HCT116 (cell line): ENCODE measurements around the gene ZFHX3. TPM values are rescaled to one million over a fixed set of nuclear protein-coding genes. Genes with fewer than 3 reads are reported as not detected.

Source experiments
- ATAC-seq: fragments of 200-7000 bp; cut with Tn5 transposase; 2 replicates; pipeline ENCODE4 v1.9.1; 2020; ENCODE audit warnings: mild to moderate bottlenecking, moderate library complexity
- BruUV-seq: library from RNA; stranded (reverse); fragments of 400-500 nt; replicated peaks from 2 replicates; lab custom pipeline; 2021; lab: Mats Ljungman, UMichigan
- CTCF ChIA-PET: fragments of 300-600 bp; sonication (Branson Sonifier 250); formaldehyde crosslinking; loops from one replicate; lab custom pipeline; 2021; ENCODE audit warnings: antibody characterized with exemption; lab: Charles Lee
- POLR2A ChIA-PET: fragments of 300-600, 350-600 bp; sonication (Branson Sonifier 250); formaldehyde crosslinking; loops from one replicate; lab custom pipeline; 2021; ENCODE audit warnings: antibody characterized with exemption; lab: Charles Lee
- RAD21 ChIA-PET, 2 experiments: fragments of 300-600 bp; sonication (Branson Sonifier 250); formaldehyde crosslinking; loops; one replicate each; lab custom pipeline; 2023; ENCODE audit warnings: low total read pairs in 2 of 2; ENCODE audit not compliant: uncharacterized antibody in 2 of 2, unreplicated experiment in 2 of 2, low non-redundant PET in 1 of 2; lab: Charles Lee
- DNase-seq: peaks from one replicate; pipeline ENCODE4 v3.0.0-alpha.2; 2010; ENCODE audit warnings: low read depth, low spot score
- H2AFZ ChIP-seq: fragments of 200-600 bp; shearing (Covaris generic), sonication (generic); 2 replicates; pipeline ENCODE4 v1.6.1; 2017; ENCODE audit warnings: low read depth, mixed run types, mixed read lengths, antibody characterized with exemption, low read length; ENCODE audit not compliant: poor library complexity, severe bottlenecking
- H3K27ac ChIP-seq: 2 replicates; pipeline ENCODE4 v1.5.1; 2012; ENCODE audit warnings: low read depth, low read length
- H3K27me3 ChIP-seq: fragments of 200-600 bp; sonication (generic); 2 replicates; pipeline ENCODE4 v1.6.1; 2016; ENCODE audit warnings: mixed run types, low read length, mixed read lengths; ENCODE audit not compliant: insufficient read depth
- H3K36me3 ChIP-seq, 2 experiments: fragments of 200-500 bp in 1 of 2; fragments of 200-600 bp in 1 of 2; sonication (Bioruptor generic) in 1 of 2; sonication (generic) in 1 of 2; 2 replicates each; pipeline versions ENCODE4 v1.5.1 to v1.6.1; 2014 to 2016; ENCODE audit warnings: low read length in 2 of 2, inconsistent platforms in 1 of 2, mixed read lengths in 1 of 2, mixed run types in 1 of 2; ENCODE audit not compliant: insufficient read depth in 2 of 2, control insufficient read depth in 1 of 2
- H3K4me1 ChIP-seq, 2 experiments: fragments of 200-600 bp in 1 of 2; sonication (generic) in 1 of 2; 2 replicates each; pipeline versions ENCODE4 v1.5.1 to v1.6.1; 2012 to 2017; ENCODE audit warnings: low read length in 2 of 2, inconsistent platforms in 1 of 2, mild to moderate bottlenecking in 1 of 2, mixed read lengths in 1 of 2, mixed run types in 1 of 2, moderate library complexity in 1 of 2; ENCODE audit not compliant: insufficient read depth in 2 of 2, control insufficient read depth in 1 of 2
- H3K4me2 ChIP-seq: fragments of 200-600 bp; sonication (generic); 2 replicates; pipeline ENCODE4 v1.6.1; 2017; ENCODE audit warnings: mixed run types, low read length, mixed read lengths
- H3K4me3 ChIP-seq, 2 experiments: fragments of 200-600 bp in 1 of 2; sonication (generic) in 1 of 2; replicated peaks in 1 of 2; 2 replicates each; pipeline ENCODE4 v1.5.1; 2011 to 2016; ENCODE audit warnings: low read length in 2 of 2, control low read depth in 1 of 2, low read depth in 1 of 2, mild to moderate bottlenecking in 1 of 2, mixed read lengths in 1 of 2, mixed run types in 1 of 2
- H3K79me2 ChIP-seq: fragments of 200-600 bp; sonication (generic); 2 replicates; pipeline ENCODE4 v1.6.1; 2017; ENCODE audit warnings: mild to moderate bottlenecking, mixed run types, low read length, moderate library complexity, mixed read lengths; ENCODE audit not compliant: insufficient read depth
- H3K9ac ChIP-seq: fragments of 200-600 bp; sonication (generic); 2 replicates; pipeline ENCODE4 v1.6.1; 2016; ENCODE audit warnings: low read length, mixed read lengths
- H3K9me2 ChIP-seq: fragments of 200-600 bp; sonication (generic), shearing (Covaris generic); 2 replicates; pipeline ENCODE4 v1.6.1; 2017; ENCODE audit warnings: mixed run types, mild to moderate bottlenecking, moderate library complexity; ENCODE audit not compliant: insufficient read depth
- H3K9me3 ChIP-seq, 2 experiments: fragments of 200-500 bp in 1 of 2; fragments of 200-600 bp in 1 of 2; sonication (Bioruptor generic) in 1 of 2; sonication (generic) in 1 of 2; 2 replicates each; pipeline ENCODE4 v1.6.1; 2014 to 2017; ENCODE audit warnings: low read length in 2 of 2, mixed read lengths in 2 of 2, inconsistent platforms in 1 of 2, low read depth in 1 of 2, mild to moderate bottlenecking in 1 of 2, mixed run types in 1 of 2, moderate library complexity in 1 of 2; ENCODE audit not compliant: control insufficient read depth in 1 of 2, insufficient read depth in 1 of 2
- H4K20me1 ChIP-seq: fragments of 200-600 bp; sonication (generic), shearing (Covaris generic); 2 replicates; pipeline ENCODE4 v1.6.1; 2017; ENCODE audit warnings: mixed run types, mild to moderate bottlenecking, moderate library complexity; ENCODE audit not compliant: insufficient read depth
- CBX3 ChIP-seq: IDR thresholded peaks from 2 replicates; pipeline ENCODE4 v1.6.1; 2012; ENCODE audit warnings: low read depth
- CTCF ChIP-seq, 3 experiments: fragments of 200-600 bp in 1 of 3; sonication (generic) in 1 of 3; IDR thresholded peaks in 2 of 3; conservative IDR thresholded peaks in 1 of 3; 2 replicates each; pipeline ENCODE4 v1.5.1; 2012 to 2017; ENCODE audit warnings: low read depth in 2 of 3, low read length in 2 of 3, antibody characterized with exemption in 1 of 3, borderline replicate concordance in 1 of 3, control low read depth in 1 of 3, mild to moderate bottlenecking in 1 of 3, mixed read lengths in 1 of 3, mixed run types in 1 of 3, moderate library complexity in 1 of 3; ENCODE audit not compliant: insufficient read depth in 1 of 3
- ELF1 ChIP-seq: IDR thresholded peaks from 2 replicates; pipeline ENCODE4 v1.6.1; 2012; ENCODE audit warnings: low read depth, borderline replicate concordance
- EZH2 ChIP-seq: fragments of 200-600 bp; sonication (generic); IDR thresholded peaks from 2 replicates; pipeline ENCODE4 v1.6.1; 2017; ENCODE audit warnings: antibody characterized with exemption, mixed run types
- EZH2phosphoT487 ChIP-seq: fragments of 200-600 bp; IDR thresholded peaks from 2 replicates; pipeline ENCODE4 v1.6.1; 2018; ENCODE audit warnings: antibody characterized with exemption, borderline replicate concordance
- MAX ChIP-seq: IDR thresholded peaks from 2 replicates; pipeline ENCODE4 v1.6.1; 2012
- POLR2A ChIP-seq: IDR thresholded peaks from 2 replicates; pipeline ENCODE4 v1.7.0; 2011; ENCODE audit warnings: borderline replicate concordance; ENCODE audit not compliant: insufficient read depth, insufficient read length; ENCODE audit errors: extremely low read depth
- POLR2AphosphoS5 ChIP-seq: IDR thresholded peaks from 2 replicates; pipeline ENCODE4 v1.6.1; 2011; ENCODE audit warnings: mild to moderate bottlenecking, low read depth, low read length, moderate library complexity
- RAD21 ChIP-seq: IDR thresholded peaks from 2 replicates; pipeline ENCODE4 v1.6.1; 2012; ENCODE audit warnings: low read depth, mild to moderate bottlenecking
- SIN3A ChIP-seq: IDR thresholded peaks from 2 replicates; pipeline ENCODE4 v1.6.1; 2012; ENCODE audit warnings: low read depth
- SP1 ChIP-seq: IDR thresholded peaks from 2 replicates; pipeline ENCODE4 v1.6.1; 2012; ENCODE audit warnings: low read depth
- TCF7L2 ChIP-seq: IDR thresholded peaks from 2 replicates; pipeline ENCODE4 v1.7.0; 2011; ENCODE audit warnings: borderline replicate concordance, inconsistent platforms; ENCODE audit not compliant: insufficient read depth, insufficient read length; ENCODE audit errors: extremely low read depth
- ZBTB33 ChIP-seq: IDR thresholded peaks from 2 replicates; pipeline ENCODE4 v1.6.1; 2011; ENCODE audit warnings: mild to moderate bottlenecking, low read length, moderate library complexity; ENCODE audit not compliant: insufficient replicate concordance; ENCODE audit errors: extremely low read depth
- ZFX ChIP-seq: fragments of 450-650 bp; IDR thresholded peaks from 2 replicates; pipeline ENCODE4 v1.6.1; 2017
- ZNF274 ChIP-seq: fragments of 200-500 bp; sonication (Bioruptor generic); IDR thresholded peaks from 2 replicates; pipeline ENCODE4 v1.6.1; 2014; ENCODE audit warnings: mild to moderate bottlenecking, low read depth, low read length, inconsistent platforms
- intact Hi-C: fragments of 100-400 bp; cut with micrococcal nuclease; formaldehyde crosslinking; loops from 2 replicates; pipeline ENCODE4 v1.10.0; 2022
- total RNA-seq: library from RNA; stranded (reverse); gene quantifications from one replicate; pipeline ENCODE4 v1.2.1, GENCODE V29; 2021; ENCODE audit not compliant: unreplicated experiment

Gene ZFHX3
- total RNA-seq, 1 experiment from 2014 or later = 6.3 TPM

GRCh38 chr16:73033271-73033998, 14.5 kb downstream of the ZFHX3 start:
- no TSS peak for BruUV-seq
- Histone ChIP-seq H3K4me3 (no peak overlapping the region), H3K36me3 (no peaks in the 10 kb centered on the region), H2AFZ (no peak overlapping the region), H4K20me1 (no peaks in the 10 kb centered on the region), H3K27me3 (no peaks in the 10 kb centered on the region), H3K79me2 (peaks cover 41% of the 10 kb centered on the region), H3K4me1 (peaks cover 28 to 43% of the 10 kb centered on the region in 2 experiments), H3K9me3 (no peaks in the 10 kb centered on the region), H3K9me2 (no peaks in the 10 kb centered on the region), H3K27ac (no peak overlapping the region), H3K4me2 (no peak overlapping the region), H3K9ac (no peak overlapping the region)
- intact Hi-C loops = no loop called here
- RAD21 ChIA-PET = no interaction called here
- no peak for TF ChIP-seq SP1
- TF ChIP-seq CBX3 = no peak
- TF ChIP-seq POLR2AphosphoS5 = no peak
- no peak for TF ChIP-seq CTCF (IDR thresholded peaks at IDR 0.05 in 2 of 3, conservative IDR thresholded peaks at IDR 0.05 in 1 of 3; ENCODE audit: borderline replicate concordance in 1 of 3, insufficient read depth in 1 of 3, low read depth in 2 of 3, low read length in 2 of 3)
- no peak for TF ChIP-seq ELF1
- TF ChIP-seq POLR2A = no peak
- TF ChIP-seq MAX = no peak
- no peak for TF ChIP-seq EZH2phosphoT487
- TF ChIP-seq SIN3A = no peak
- no peak for TF ChIP-seq EZH2
- no peak for TF ChIP-seq ZNF274
- TF ChIP-seq ZFX = no peak
- TF ChIP-seq TCF7L2 = no peak
- no peak for TF ChIP-seq ZBTB33
- TF ChIP-seq RAD21 = no peak
- DNase-seq (no peak), ATAC-seq (no peak)
- CTCF ChIA-PET = no interaction called here
- POLR2A ChIA-PET = no interaction called here
